ENCODE data around the gene KDM4B. TPM values are rescaled to one million over a fixed set of nuclear protein-coding genes. Genes with fewer than 3 reads are reported as not detected.
A peak's percentile ranks its signal among the peaks of the same experiment; 100 is the strongest.
"Not testable (repeated sequence)": the region's sequence is repeated elsewhere in the genome, so short reads cannot be mapped to it uniquely, and the experiment has no call there.

KDM4B gene
- polyA plus RNA-seq, 12 donors, result 14.3 to 29.3 (median 17.2) TPM; not detected in 1

DNA sequence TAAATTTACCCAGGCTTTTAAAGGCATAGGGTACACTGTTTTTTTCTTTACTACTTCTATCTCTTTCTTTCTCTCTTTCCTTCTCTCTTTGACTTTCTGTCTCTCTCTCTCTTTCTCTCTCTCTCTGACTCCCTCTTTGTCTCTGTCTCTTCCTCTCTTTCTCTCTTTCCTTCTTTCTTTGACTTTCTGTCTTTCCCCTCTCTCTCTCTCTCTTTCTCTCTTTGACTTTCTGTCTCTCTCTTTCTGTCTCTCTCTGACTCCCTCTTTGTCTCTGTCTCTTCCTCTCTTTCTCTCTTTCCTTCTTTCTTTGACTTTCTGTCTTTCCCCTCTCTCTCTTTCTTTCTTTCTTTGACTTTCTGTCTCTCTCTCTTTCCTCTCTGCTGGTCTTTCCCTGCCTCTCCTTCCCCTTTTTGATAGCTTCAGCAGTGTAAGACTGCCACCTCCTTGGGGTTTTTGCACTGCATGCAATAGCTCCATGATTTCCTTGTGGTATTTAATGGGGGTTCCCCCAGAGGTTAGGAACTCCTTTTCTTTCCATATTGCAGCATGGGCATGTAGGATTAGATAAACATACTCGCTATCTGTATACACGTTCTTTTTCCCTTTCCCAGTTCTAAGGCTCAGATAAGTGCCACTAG lies 191.4 kb downstream of the KDM4B start:
- not testable (repeated sequence) for DNase-seq

DNA sequence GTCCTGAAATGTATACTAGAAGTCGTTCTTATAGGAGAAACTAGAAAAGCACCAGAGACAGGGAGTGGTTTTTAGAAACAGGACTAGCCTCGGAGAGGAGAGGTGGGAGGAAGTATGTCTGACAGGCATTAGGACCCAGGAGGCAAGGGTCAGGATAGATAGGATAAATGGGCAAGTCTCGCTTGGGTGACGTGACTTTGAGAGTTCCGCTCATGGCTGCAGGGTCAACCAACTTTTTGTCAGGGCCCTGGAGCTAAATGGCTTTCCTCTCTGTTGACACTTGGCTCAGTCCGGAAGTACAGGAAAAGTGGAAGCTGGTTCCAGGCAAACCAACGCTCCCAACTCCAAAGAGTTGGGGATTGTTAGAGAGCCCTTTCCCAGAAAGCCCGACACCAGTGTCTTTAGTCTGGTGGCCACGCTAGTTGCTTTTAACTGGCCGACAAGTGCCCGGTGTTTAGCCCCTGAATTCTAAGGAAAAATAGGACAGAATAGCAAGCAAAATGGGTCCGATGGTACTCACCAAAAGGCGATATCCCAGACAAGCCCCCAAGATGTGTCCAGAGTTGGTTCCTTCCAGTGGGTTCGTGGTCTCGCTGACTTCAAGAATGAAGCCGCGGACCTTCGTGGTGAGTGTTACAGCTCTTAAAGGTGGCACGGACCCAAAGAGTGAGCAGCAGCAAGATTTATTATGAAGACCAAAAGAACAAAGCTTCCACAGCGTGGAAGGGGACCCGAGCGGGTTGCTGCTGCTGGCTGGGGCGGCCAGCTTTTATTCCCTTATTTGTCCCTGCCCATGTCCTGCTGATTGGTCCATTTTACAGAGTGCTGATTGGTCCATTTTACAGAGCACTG lies 196.2 kb downstream of the KDM4B start:
- not testable (repeated sequence) for DNase-seq

DNA sequence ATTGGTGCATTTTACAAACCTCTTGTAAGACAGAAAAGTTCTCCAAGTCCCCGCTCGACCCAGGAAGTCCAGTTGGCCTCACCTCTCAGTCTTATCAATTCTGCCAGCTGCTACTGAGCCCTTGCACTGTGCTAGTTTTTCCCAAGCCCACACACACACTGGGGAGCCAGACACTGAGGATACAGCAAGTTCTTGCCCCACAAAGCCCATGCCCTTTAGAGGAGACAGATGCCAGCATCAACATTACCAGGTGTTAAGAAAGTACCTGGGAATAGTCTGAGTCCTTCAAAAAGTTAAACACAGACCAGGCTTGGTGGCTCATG lies 196.7 kb downstream of the KDM4B start:
- DNase-seq, result no peak

DNA sequence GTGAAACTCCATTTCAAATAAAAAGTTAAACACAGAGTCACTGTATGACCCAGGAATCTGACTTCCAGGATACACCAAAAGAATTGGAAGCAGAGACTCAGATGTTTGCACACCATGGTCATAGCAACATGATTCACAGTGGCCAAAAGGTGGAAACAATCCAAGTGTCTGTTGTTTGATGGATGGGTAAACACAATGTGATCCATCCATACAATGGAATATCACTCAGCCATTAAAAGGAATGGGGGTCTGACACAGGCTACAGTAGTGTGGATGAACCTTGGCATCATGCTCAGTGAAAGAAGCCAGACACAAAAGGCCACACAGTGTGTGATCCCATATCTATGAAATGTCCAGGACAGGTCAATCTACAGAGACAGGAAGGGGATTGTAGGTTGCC lies 197.3 kb downstream of the KDM4B start:
- DNase-seq, result no peak

DNA sequence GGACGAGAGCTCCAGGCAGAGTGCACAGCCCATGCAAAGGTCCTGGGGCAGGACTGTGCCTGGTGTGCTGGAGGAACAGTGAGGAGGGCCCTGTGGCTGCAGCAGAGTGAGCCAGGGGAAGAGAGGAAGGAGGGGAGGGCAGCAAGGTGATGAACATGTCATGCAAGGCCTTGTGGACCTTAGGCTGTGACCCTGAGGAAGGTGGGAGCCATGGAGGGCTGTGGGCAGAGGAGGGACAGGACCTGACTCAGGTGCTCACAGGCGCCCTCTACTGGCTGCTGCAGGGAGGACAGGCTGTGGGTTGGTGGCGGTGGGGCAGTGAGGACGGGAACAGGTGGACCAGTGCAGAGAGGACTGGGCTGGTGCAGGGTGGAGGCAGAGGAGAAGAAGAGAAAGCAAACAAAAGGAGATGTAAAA lies 201.4 kb downstream of the KDM4B start:
- no peak for DNase-seq

DNA sequence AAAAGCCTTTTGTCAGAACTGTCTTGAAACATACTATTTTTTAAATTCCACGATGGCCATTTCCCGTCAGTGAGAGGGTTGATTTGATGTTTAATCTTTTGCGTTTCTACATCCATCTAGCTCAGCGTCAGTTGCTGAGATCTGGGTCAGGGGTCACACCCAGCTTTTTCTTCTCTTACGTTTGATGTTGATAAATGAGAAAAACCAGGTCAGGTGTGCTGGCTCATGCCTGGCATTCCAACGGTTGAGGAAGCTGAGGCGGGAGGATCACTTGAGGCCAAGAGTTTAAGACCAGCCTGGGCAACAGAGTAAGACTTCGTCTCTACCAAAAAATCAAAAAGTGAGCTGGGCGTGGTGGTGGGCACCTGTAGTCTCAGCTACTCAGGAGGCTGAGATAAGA lies 202.8 kb downstream of the KDM4B start:
- no peak for DNase-seq

DNA sequence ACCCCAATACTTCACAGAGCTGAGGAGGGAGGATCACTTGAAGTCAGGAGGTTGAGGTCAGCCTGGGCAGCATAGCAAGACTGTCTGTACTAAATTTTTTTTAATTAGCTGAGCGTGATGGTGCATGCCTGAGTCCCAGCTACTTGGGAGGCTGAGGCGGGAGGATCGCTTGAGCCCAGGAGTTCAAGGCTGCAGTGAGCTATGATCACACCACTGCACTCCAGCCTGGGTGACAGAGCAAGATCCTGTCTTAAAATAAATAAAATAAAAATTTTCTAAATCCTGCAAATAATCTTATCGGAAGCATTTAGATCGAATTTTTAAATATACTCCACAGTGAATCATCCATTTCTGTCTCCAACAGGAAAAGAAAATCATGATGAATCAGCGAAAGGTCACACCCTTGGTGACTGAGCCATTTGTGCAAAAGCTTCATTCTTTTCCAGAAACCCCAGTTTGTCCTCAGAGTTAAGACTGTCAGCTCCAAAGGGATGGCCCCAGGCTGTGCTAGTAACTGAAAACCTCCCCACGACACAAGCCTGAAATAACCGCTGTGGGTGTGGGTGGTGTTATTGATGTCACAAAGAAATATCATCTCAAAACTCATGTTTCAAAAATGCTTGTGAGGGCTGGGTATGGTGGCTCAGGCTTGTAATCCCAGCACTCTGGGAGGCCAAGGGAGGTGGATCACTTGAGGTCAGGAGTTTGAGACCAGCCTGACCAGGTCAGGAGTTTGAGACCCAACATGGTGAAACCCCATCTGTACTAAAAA lies 204.1 kb downstream of the KDM4B start:
- DNase-seq, result no peak

DNA sequence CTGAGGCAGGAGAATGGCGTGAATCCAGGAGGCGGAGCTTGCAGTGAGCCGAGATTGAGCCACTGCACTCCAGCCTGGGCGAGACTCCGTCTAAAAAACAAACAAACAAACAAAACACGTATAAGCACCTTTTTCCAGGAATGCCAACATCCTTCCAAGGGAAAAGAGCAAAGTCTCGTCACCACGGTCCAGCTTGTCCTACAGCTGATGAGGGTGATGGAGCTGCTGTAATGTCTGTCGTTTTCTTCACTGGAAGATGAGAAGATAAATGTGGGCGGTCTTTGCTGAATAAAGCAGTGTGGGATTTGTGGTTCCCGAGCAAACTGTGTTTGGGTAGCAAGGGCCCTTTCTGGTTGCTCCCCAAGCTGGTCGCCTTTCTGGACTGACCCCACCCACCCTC lies 205.1 kb downstream of the KDM4B start:
- DNase-seq, result no peak

DNA sequence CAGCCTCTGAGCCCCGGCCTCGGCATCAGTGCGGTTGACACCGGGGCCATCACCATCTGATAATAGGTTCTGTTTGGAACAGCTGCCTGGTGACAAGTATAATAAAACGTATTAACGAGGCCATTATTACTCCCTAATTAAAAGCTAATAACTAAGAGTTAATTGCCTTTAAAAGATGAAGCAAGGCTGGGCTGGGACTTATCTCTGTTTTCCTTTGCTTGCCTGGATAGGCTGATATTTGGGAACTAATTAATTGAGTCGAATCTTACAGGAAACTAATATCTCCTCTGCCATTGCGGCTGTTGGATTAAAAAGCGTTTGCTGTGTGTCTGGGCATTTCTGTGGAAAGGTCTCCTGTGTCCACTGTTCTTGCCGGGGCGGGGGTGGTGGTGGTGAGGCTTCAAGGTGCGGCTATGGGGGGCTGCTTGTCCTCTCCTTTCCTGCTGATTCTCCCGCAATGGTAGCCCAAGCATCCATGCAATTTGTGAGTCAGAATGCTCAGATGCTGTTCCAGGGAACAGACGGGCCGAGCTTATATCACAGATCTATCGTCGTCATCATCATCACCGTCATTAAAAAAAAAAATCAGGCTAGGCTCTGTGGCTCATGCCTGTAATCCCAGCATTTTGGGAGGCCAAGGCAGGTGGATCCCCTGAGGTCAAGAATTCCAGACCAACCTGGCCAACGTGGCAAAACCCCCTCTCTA lies 209.0 kb downstream of the KDM4B start:
- DNase-seq, result no peak

DNA sequence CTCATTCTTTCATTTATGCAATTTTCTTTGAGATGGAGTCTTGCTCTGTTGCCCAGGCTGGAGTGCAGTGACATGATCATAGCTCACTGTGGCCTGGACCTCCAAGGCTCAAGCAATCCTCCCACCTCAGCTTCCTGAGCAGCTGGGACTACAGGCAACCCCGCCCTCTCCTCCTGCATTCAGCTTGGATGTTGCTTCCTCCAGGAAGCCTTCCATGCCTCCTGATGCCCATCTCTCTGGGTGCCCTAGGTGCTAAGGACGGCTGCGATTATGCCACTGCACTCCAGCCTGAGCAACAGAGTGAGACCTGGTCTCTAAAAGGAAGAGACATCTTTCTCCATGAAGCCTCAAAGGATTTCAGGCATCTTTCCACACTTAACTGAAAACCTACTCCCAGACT lies 209.9 kb downstream of the KDM4B start:
- no peak for DNase-seq

DNA sequence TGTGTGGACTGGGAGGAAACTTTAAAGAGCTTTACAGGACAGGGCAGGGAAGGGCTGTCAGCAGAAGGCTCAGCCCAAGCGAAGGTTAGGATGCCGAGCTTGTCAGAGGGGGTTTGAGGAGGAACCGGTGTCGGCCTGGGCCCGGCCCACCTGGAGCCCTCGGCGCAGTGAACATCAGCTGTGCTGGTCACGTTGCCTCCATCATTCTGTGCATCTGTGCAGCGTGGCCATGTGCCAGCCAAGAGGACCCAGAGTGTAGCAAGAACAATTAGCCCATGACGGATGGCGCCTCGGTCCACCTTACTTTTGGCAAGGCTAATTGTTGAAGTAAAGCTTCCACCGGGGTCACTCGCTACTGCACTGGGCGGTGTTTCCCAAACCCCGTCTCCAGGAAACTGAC lies 210.3 kb downstream of the KDM4B start:
- DNase-seq, result no peak

DNA sequence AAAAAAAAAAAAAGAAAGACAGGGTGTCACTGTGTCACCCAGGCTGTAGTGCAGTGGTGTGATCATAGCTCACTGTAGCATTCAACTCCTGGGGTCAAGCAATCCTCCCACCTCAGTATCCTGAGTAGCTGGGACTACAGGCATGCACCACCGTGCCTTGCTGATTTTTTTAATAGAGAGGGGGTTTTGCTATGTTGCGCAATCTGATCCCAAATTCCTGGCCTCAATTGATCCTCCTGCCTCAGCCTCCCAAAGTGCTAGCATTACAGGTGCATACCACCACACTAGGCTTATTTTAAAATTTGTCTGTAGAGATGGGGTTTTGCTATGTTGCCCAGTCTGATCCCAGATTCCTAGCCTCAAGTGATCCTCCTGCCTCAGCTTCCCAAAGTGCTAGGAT lies 212.4 kb downstream of the KDM4B start:
- no peak for DNase-seq

DNA sequence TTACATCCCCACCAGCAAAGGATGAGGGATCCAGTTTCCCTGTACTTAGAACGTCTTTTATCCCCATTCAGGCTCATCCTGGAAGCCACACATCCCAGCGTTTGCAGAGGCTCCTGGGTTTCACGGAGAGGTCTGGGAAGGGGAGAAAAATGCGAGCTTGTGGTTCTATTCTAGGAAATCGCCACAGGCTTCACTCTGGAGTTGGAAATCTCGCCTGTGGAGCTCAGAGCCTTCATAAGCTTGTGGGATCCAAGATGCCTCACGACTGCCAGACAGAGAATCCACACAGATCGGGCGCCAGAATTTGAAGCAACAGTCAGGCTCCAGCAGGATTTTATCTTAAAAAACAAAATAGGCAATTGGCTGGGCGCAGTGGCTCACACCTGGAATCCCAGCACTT lies 213.8 kb downstream of the KDM4B start:
- DNase-seq, result peak; percentile 32

DNA sequence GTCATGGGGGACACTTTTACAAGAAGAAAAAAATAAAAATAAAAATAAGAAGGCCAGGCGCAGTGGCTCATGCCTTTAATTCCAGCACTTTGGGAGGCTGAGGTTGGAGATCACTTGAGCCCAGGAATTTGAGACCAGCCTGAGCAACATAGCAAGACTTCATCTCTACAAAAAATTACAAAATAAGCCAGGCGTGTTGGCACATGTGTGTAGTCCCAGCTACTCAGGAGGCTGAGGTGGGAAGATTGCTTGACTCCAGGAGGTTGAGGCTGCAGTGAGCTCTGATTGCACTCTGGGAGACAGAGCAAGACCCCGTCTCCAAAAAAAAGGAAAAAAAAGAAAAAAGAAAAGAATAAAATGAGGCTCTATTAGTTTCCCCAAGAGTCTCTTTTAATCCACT lies 214.7 kb downstream of the KDM4B start:
- no peak for DNase-seq

DNA sequence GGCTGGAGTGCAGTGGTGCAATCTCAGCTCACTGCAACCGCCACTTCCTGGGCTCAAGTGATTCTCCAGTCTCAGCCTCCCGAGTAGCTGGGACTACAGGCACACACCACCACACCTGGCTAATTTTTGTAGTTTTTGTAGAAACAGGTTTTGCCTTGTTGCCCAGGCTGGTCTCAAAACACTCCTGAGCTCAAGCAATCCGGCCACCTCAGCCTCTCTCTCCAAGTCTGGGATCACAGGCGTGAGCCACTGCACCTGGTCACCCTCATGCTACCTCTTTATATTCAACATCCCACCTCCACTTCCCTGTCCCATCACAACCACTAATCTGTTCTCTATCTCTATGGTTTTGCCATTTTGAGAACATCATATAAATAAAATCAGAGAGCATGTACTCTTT lies 216.0 kb downstream of the KDM4B start:
- DNase-seq, result no peak

DNA sequence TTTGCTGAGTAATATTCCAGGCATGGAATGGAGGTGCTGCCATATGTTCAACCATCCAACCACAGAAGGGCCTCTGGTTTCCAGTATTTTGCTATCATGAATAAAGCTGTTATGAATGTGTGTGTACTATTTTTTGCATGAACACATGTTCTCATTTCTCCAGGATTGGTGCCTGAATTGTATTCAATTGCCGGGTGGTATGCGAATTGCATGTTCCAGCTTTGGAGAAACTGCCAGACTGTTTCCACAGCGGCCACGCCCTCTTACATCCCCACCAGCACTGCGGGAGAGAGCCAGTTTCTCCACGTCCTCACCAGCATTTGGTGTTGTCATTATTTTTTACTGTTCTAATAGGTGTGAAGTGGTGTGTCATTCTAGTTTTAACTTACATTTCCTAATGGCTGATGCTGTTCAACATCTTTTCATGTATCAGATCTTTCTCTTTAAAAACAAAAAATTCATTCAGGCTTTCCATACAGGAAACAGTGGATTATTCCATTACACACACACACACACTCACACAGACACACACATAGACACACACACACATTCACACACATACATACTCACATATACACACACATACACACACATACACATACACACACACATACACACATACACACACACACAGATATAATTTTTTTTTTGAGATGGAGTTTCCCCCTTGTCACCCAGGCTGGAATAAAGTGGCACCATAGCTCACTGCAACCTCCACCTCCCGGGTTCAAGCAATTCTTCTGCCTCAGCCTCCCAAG lies 217.6 kb downstream of the KDM4B start:
- no peak for DNase-seq

DNA sequence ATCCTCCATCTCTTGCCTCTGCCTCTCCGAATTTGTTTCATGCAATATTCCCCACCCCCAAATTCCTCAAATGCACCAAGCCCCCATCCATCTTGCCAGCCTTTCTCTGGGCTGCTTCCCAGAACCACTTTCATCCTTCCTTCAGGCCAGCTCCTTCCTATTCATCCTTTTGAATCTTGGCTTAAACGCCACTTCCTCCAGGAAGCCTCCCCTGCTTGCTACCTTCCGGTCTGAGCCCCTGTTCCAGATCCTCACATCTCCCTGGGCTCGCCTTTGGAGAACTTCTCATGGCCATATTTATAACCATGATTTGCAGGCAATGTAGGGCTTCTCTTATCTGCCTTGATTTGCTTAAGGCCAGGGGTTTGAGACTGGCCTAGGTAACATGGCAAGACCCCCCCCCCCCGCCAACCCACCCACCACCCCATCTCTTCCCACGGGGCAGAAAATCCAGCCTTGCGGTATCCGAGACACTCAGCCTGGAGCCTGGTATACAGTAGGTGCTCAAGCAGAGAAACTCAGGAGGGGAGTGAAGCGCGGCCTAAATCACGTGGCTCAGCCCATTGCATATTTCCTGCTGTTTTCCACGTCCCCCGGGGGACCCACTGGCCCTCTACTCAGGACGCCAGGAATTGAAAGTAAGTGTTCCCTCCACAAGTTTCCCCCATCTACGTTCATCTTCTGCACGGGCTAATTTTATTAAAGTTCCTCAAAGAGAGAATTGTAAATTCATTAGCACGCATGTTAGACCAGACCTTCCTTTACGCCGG lies 219.8 kb downstream of the KDM4B start:
- DNase-seq, result no peak

DNA sequence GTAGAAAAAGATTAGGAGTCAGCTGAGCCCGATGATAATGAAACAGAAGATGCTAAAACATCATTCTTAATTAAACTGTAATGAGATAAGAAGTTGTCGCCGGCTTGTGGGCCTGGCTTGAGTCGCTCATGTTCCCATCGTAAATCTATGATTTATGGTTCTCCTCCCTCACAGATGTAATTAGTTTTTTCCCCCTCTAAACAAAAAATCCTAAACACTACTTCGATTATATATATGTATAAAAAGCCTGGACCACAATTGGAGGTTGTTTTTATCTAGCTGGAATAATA lies 220.3 kb downstream of the KDM4B start:
- no peak for DNase-seq

DNA sequence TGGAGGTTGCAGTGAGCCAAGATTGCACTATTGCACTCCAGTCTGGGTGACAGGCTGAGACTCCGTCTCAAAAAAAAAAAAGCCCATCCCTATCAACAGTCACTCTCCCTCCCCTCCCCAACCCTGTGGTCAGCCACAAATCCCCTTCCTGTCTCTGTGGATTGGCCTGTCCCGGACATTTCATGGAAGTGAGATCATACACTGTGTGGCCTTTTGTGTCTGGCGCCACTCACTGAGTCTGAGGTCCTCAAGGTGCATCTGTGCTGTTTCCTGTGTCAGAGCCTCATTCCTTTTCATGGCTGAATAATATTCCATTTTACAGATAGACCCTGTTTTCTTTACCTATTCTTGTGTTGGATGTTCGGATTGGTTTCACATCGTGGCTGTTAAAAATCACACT lies 222.2 kb downstream of the KDM4B start:
- no peak for DNase-seq

DNA sequence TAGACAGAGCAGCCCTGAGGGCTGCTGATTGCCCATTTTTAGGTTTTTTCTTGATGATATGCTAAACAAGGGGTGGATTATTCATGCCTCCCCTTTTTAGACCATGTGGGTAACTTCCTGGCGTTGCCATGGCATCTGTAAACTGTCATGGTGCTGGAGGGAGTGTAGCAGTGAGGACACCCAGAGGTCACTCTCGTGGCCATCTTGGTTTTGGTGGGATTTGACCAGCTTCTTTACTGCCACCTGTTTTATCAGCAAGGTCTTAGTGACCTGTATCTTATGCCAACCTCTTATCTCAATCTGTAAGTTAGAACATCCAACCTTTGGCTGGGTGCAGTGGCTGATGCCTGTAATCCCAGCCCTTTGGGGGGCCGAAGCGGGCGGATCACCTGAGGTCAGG lies 223.7 kb downstream of the KDM4B start:
- DNase-seq, result no peak

DNA sequence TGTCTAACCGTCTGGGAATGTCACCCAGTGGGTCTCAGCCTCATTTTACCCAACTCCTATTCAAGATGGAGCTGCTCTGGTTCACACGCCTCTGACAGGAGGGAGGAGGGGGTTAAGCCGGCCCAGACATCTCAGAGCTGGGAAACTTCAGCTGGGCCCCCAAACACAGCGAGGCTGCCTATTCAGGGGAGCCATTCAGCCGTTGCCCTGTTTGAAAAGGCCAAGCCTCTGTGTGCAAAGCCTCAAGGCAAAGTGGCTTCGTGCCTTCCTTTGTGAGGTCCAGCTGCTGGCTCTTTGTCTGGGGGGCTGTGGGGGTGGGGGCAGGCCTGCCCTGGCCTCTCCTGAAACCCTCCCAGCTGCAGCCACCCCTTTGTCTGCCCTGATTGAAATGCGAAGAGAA lies 224.3 kb downstream of the KDM4B start:
- DNase-seq, result no peak

Measured in muscle of arm (tissue), 12 donors.